Measurements from ENCODE around the gene HMOX1. TPM values are rescaled to one million over a fixed set of nuclear protein-coding genes. Genes with fewer than 3 reads are reported as not detected.

HMOX1 gene
- total RNA-seq, 5 donors from 2014 or later (not counting 1 experiment from before 2014, with no cell fraction given): 0.40 to 2.4 (median 1.0) TPM

DNA sequence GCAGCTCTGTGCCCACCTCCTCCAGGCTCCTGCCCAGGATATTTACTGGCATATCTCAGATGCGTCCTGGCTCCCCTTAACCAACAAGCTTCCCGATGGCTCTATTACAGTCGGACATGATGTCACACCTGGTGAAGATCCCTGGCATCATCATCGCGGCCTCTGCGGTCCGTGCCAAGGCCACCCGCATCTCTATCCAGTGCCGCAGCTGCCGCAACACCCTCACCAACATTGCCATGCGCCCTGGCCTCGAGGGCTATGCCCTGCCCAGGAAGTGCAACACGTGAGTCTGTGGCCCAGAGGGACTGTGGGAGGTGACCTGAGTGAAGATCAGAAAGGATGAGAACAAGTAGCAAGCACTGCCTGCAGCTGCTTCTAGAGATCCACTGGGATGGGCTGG is 25.5 kb downstream of the HMOX1 start:
- peaks cover 0 to 30% of the 10 kb centered on the region in 2 experiments for H3K4me1 ChIP-seq (ENCODE audit: control insufficient read depth in 1 of 2, extremely low read depth in 1 of 2, insufficient read depth in 2 of 2, low read length in 2 of 2)
- no peak overlapping the region for H3K27ac Mint-ChIP-seq
- no peak overlapping the region for H3K4me3 ChIP-seq (ENCODE audit: control insufficient read depth in 1 of 2, extremely low read depth in 1 of 2, low read length in 1 of 2)
- 81% methylated on average over 10 of the region's 13 CpGs for WGBS (ENCODE audit: insufficient coverage)
- peaks cover 68% of the 10 kb centered on the region for H3K36me3 Mint-ChIP-seq
- no peaks in the 10 kb centered on the region for H3K9me3 Mint-ChIP-seq
- H3K36me3 ChIP-seq (ENCODE audit: control insufficient read depth in 2 of 2, extremely low read depth in 1 of 2, insufficient read depth in 1 of 2, low read length in 1 of 2): peaks cover 2 to 76% of the 10 kb centered on the region in 2 donors
- H3K4me1 Mint-ChIP-seq: peaks cover 9 to 27% (median 10%) of the 10 kb centered on the region in 3 donors
- no peaks in the 10 kb centered on the region for H3K9me3 ChIP-seq
- no peaks in the 10 kb centered on the region for H3K27me3 Mint-ChIP-seq
- ATAC-seq (replicated peaks in 1 of 4) (no peak), DNase-seq (no peak)
- ChIA-PET CTCF (no interaction called here), POLR2A (no interaction called here)
- H3K4me3 Mint-ChIP-seq: no peak overlapping the region
- H3K27ac ChIP-seq (ENCODE audit: low read length): no peak overlapping the region
- H3K27me3 ChIP-seq (replicated peaks in 1 of 2; ENCODE audit: control insufficient read depth in 2 of 2, extremely low read depth in 1 of 2, insufficient read depth in 2 of 2, low read length in 1 of 2): no peaks in the 10 kb centered on the region

GRCh38 chr22:35407362-35407761 is 26.5 kb downstream of the HMOX1 start:
- Histone ChIP-seq H3K36me3 (ENCODE audit: control insufficient read depth in 2 of 2, extremely low read depth in 1 of 2, insufficient read depth in 1 of 2, low read length in 1 of 2) (peaks cover 2 to 85% of the 10 kb centered on the region in 2 donors), H3K27me3 (replicated peaks in 1 of 2; ENCODE audit: control insufficient read depth in 2 of 2, extremely low read depth in 1 of 2, insufficient read depth in 2 of 2, low read length in 1 of 2) (no peaks in the 10 kb centered on the region), H3K4me1 (ENCODE audit: control insufficient read depth in 1 of 2, extremely low read depth in 1 of 2, insufficient read depth in 2 of 2, low read length in 2 of 2) (peaks cover 0 to 25% of the 10 kb centered on the region in 2 experiments), H3K9me3 (no peaks in the 10 kb centered on the region), H3K27ac (ENCODE audit: low read length) (no peak overlapping the region), H3K4me3 (ENCODE audit: control insufficient read depth in 1 of 2, extremely low read depth in 1 of 2, low read length in 1 of 2) (no peak overlapping the region)
- no peak overlapping the region for H3K27ac Mint-ChIP-seq
- peaks cover 4 to 23% (median 6%) of the 10 kb centered on the region in 3 donors for H3K4me1 Mint-ChIP-seq
- DNase-seq: no peak
- WGBS (ENCODE audit: insufficient coverage): 93% methylated on average over 5 of the region's 7 CpGs
- ChIA-PET CTCF (no interaction called here), POLR2A (no interaction called here)
- no peak for ATAC-seq (replicated peaks in 1 of 4)
- H3K9me3 Mint-ChIP-seq: no peaks in the 10 kb centered on the region
- H3K4me3 Mint-ChIP-seq: no peak overlapping the region
- H3K27me3 Mint-ChIP-seq: no peaks in the 10 kb centered on the region
- peaks cover 72% of the 10 kb centered on the region for H3K36me3 Mint-ChIP-seq

- ChIA-PET POLR2A (no interaction called here), CTCF (no interaction called here)
- Mint-ChIP-seq H3K36me3 (peaks cover 59% of the 10 kb centered on the region), H3K4me1 (peaks cover 0 to 19% (median 0%) of the 10 kb centered on the region in 3 donors), H3K27me3 (no peaks in the 10 kb centered on the region), H3K9me3 (no peaks in the 10 kb centered on the region), H3K27ac (peak overlapping the region in 1 of 2 donors; percentile 28), H3K4me3 (no peak overlapping the region)
- Histone ChIP-seq H3K36me3 (ENCODE audit: control insufficient read depth in 2 of 2, extremely low read depth in 1 of 2, insufficient read depth in 1 of 2, low read length in 1 of 2) (peaks cover 10 to 86% of the 10 kb centered on the region in 2 donors), H3K27me3 (replicated peaks in 1 of 2; ENCODE audit: control insufficient read depth in 2 of 2, extremely low read depth in 1 of 2, insufficient read depth in 2 of 2, low read length in 1 of 2) (no peaks in the 10 kb centered on the region), H3K4me3 (ENCODE audit: control insufficient read depth in 1 of 2, extremely low read depth in 1 of 2, low read length in 1 of 2) (no peak overlapping the region), H3K27ac (ENCODE audit: low read length) (no peak overlapping the region), H3K9me3 (no peaks in the 10 kb centered on the region), H3K4me1 (ENCODE audit: control insufficient read depth in 1 of 2, extremely low read depth in 1 of 2, insufficient read depth in 2 of 2, low read length in 2 of 2) (peaks cover 0 to 18% of the 10 kb centered on the region in 2 experiments)
- ATAC-seq (replicated peaks in 1 of 4) (peak in 3 of 4 experiments; percentile 23 to 66 (median 53)), DNase-seq (peak in 21 of 35 experiments; percentile 4 to 62 (median 19))
- 76% methylated on average over 14 of the region's 16 CpGs for WGBS (ENCODE audit: insufficient coverage)
Observed at GRCh38 chr22:35409783-35410662, 29.1 kb downstream of the HMOX1 start.

- Mint-ChIP-seq H3K36me3 (peaks cover 60% of the 10 kb centered on the region), H3K9me3 (no peaks in the 10 kb centered on the region), H3K27ac (no peak overlapping the region), H3K4me3 (no peak overlapping the region), H3K27me3 (no peaks in the 10 kb centered on the region), H3K4me1 (peaks cover 0 to 19% (median 0%) of the 10 kb centered on the region in 3 donors)
- no peak overlapping the region for H3K27ac ChIP-seq (ENCODE audit: low read length)
- H3K4me1 ChIP-seq (ENCODE audit: control insufficient read depth in 1 of 2, extremely low read depth in 1 of 2, insufficient read depth in 2 of 2, low read length in 2 of 2): peaks cover 0 to 18% of the 10 kb centered on the region in 2 experiments
- H3K27me3 ChIP-seq (replicated peaks in 1 of 2; ENCODE audit: control insufficient read depth in 2 of 2, extremely low read depth in 1 of 2, insufficient read depth in 2 of 2, low read length in 1 of 2): no peaks in the 10 kb centered on the region
- ChIA-PET CTCF (no interaction called here), POLR2A (no interaction called here)
- DNase-seq (no peak), ATAC-seq (replicated peaks in 1 of 4) (no peak)
- WGBS (ENCODE audit: insufficient coverage): 98% methylated on average over 5 of the region's 6 CpGs
- H3K36me3 ChIP-seq (ENCODE audit: control insufficient read depth in 2 of 2, extremely low read depth in 1 of 2, insufficient read depth in 1 of 2, low read length in 1 of 2): peaks cover 10 to 89% of the 10 kb centered on the region in 2 donors
- no peaks in the 10 kb centered on the region for H3K9me3 ChIP-seq
- H3K4me3 ChIP-seq (ENCODE audit: control insufficient read depth in 1 of 2, extremely low read depth in 1 of 2, low read length in 1 of 2): no peak overlapping the region
Observed at GRCh38 chr22:35410663-35411034, 29.8 kb downstream of the HMOX1 start.

DNA sequence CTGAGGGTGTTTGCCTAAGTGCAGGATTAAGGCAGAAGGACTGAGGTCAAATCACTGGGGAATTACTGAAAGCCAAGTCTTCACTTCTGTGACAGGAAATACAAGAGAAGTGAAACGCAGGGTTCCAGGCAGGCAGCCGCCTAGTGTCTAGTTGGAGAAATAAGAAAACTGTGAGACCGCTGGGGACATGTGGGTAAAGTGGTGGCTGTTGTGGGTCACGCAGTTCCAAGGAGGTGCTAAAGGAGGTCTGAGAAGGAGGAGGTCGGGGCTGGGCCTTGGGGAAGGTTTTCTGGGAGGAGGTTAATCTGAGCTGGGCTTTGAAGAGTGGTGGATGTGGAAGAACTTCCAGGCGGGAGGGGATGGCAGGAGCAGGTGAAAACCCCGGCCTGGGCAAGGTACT is 30.2 kb downstream of the HMOX1 start:
- Histone ChIP-seq H3K36me3 (ENCODE audit: control insufficient read depth in 2 of 2, extremely low read depth in 1 of 2, insufficient read depth in 1 of 2, low read length in 1 of 2) (peaks cover 12 to 89% of the 10 kb centered on the region in 2 donors), H3K4me1 (ENCODE audit: control insufficient read depth in 1 of 2, extremely low read depth in 1 of 2, insufficient read depth in 2 of 2, low read length in 2 of 2) (peaks cover 0 to 18% of the 10 kb centered on the region in 2 experiments), H3K27ac (ENCODE audit: low read length) (no peak overlapping the region), H3K4me3 (ENCODE audit: control insufficient read depth in 1 of 2, extremely low read depth in 1 of 2, low read length in 1 of 2) (no peak overlapping the region), H3K27me3 (replicated peaks in 1 of 2; ENCODE audit: control insufficient read depth in 2 of 2, extremely low read depth in 1 of 2, insufficient read depth in 2 of 2, low read length in 1 of 2) (no peaks in the 10 kb centered on the region), H3K9me3 (no peaks in the 10 kb centered on the region)
- no peaks in the 10 kb centered on the region for H3K9me3 Mint-ChIP-seq
- 86% methylated on average over 6 of the region's 7 CpGs for WGBS (ENCODE audit: insufficient coverage)
- ATAC-seq (replicated peaks in 1 of 4) (no peak), DNase-seq (no peak)
- H3K27me3 Mint-ChIP-seq: no peaks in the 10 kb centered on the region
- ChIA-PET POLR2A (no interaction called here), CTCF (no interaction called here)
- no peak overlapping the region for H3K4me3 Mint-ChIP-seq
- H3K27ac Mint-ChIP-seq: peak overlapping the region; percentile 36 to 44
- peaks cover 0 to 19% (median 0%) of the 10 kb centered on the region in 3 donors for H3K4me1 Mint-ChIP-seq
- H3K36me3 Mint-ChIP-seq: peaks cover 62% of the 10 kb centered on the region

GRCh38 chr22:35413624-35414023 is 32.7 kb downstream of the HMOX1 start:
- no peaks in the 10 kb centered on the region for H3K9me3 ChIP-seq
- no peak overlapping the region for H3K27ac ChIP-seq (ENCODE audit: low read length)
- no peaks in the 10 kb centered on the region for H3K9me3 Mint-ChIP-seq
- no peak overlapping the region for H3K4me3 ChIP-seq (ENCODE audit: control insufficient read depth in 1 of 2, extremely low read depth in 1 of 2, low read length in 1 of 2)
- H3K4me3 Mint-ChIP-seq: no peak overlapping the region
- ATAC-seq (replicated peaks in 1 of 4) (no peak), DNase-seq (no peak)
- H3K27ac Mint-ChIP-seq: no peak overlapping the region
- H3K4me1 Mint-ChIP-seq: peaks cover 0 to 16% (median 0%) of the 10 kb centered on the region in 3 donors
- no peaks in the 10 kb centered on the region for H3K27me3 Mint-ChIP-seq
- H3K36me3 ChIP-seq (ENCODE audit: control insufficient read depth in 2 of 2, extremely low read depth in 1 of 2, insufficient read depth in 1 of 2, low read length in 1 of 2): peaks cover 22 to 86% of the 10 kb centered on the region in 2 donors
- ChIA-PET CTCF (no interaction called here), POLR2A (no interaction called here)
- peaks cover 0 to 18% of the 10 kb centered on the region in 2 experiments for H3K4me1 ChIP-seq (ENCODE audit: control insufficient read depth in 1 of 2, extremely low read depth in 1 of 2, insufficient read depth in 2 of 2, low read length in 2 of 2)
- no peaks in the 10 kb centered on the region for H3K27me3 ChIP-seq (replicated peaks in 1 of 2; ENCODE audit: control insufficient read depth in 2 of 2, extremely low read depth in 1 of 2, insufficient read depth in 2 of 2, low read length in 1 of 2)
- H3K36me3 Mint-ChIP-seq: peaks cover 50% of the 10 kb centered on the region
- no CpG with 5 or more reads among the region's 4 CpGs for WGBS (ENCODE audit: insufficient coverage)
